GM10266 (cell line): ENCODE results near the gene CISD2.
"Not testable (repeated sequence)": the region's sequence is repeated elsewhere in the genome, so short reads cannot be mapped to it uniquely, and the experiment has no call there.

ENCODE experiments used
- DNase-seq: peaks from one replicate; pipeline ENCODE4 v3.0.0; 2012; ENCODE audit errors: extremely low spot score
- TF ChIP-seq, protein P1 (sequence below): IDR thresholded peaks from 2 replicates; pipeline ENCODE4 v1.5.1; 2012; ENCODE audit warnings: mild to moderate bottlenecking, low read depth; ENCODE audit not compliant: control insufficient read depth, insufficient read depth; ENCODE audit errors: missing control alignments

CISD2 gene, protein sequence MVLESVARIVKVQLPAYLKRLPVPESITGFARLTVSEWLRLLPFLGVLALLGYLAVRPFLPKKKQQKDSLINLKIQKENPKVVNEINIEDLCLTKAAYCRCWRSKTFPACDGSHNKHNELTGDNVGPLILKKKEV

DNA sequence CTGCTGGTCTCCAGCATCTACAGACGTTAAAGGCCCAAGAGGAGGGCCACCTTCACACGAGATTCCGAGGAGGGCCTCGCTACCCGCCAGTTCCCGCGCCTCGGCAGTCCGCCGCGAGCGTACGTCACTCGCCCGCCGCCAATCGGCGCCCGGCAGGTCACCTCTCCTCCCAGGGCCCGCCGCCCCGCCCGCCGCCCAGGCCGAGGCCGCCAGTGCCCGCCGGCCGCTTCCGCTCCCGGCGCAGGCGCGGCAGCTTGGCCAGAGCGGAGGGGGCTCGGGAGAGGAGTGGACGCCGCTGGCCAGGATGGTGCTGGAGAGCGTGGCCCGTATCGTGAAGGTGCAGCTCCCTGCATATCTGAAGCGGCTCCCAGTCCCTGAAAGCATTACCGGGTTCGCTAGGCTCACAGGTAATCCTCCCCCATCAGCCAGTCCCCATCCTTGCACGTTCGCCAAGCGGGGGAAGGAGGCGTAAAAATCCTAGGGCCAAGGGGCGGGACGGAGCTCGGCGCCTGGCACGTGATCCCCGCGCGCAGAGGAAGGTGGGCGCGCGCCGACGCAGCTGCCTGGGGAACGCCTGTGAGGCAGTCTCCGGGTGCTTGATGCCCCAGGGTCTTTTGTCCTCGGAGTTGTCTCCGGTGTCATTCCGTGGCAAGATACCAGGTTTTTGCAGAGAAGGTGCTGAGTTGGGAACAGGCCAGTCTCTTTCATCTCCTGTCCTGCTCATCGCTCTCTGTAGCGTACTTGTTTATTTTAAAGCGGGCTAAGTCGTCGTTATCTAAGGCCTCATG lies at the start of gene CISD2:
Gene CISD2, plus strand, starts transcription at position 212 of the 788 bp plus-strand sequence. Its CDS starts 93 bp downstream, at position 305.
- TF ChIP-seq, protein P1, sequence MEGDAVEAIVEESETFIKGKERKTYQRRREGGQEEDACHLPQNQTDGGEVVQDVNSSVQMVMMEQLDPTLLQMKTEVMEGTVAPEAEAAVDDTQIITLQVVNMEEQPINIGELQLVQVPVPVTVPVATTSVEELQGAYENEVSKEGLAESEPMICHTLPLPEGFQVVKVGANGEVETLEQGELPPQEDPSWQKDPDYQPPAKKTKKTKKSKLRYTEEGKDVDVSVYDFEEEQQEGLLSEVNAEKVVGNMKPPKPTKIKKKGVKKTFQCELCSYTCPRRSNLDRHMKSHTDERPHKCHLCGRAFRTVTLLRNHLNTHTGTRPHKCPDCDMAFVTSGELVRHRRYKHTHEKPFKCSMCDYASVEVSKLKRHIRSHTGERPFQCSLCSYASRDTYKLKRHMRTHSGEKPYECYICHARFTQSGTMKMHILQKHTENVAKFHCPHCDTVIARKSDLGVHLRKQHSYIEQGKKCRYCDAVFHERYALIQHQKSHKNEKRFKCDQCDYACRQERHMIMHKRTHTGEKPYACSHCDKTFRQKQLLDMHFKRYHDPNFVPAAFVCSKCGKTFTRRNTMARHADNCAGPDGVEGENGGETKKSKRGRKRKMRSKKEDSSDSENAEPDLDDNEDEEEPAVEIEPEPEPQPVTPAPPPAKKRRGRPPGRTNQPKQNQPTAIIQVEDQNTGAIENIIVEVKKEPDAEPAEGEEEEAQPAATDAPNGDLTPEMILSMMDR = no peak
- peak; percentile 90 for DNase-seq

DNA sequence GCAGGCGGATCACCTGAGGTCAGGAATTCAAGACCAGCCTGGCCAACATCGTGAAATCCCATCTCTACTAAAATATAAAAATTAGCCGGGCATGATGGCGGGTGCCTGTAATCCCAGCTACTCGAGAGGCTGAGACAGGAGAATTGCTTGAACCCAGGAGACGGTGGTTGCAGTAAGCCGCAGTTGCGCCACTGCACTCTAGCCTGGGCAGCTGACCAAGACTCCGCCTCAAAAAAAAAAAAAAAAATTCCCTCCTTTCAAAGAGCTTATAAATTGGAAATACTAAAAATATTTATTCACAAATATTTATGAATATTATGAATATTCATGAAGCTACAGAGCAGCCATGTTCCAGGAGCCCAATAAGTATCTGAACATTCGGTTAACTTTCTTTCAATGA lies 49.7 kb upstream of the CISD2 start:
- not testable (repeated sequence) for DNase-seq

DNA sequence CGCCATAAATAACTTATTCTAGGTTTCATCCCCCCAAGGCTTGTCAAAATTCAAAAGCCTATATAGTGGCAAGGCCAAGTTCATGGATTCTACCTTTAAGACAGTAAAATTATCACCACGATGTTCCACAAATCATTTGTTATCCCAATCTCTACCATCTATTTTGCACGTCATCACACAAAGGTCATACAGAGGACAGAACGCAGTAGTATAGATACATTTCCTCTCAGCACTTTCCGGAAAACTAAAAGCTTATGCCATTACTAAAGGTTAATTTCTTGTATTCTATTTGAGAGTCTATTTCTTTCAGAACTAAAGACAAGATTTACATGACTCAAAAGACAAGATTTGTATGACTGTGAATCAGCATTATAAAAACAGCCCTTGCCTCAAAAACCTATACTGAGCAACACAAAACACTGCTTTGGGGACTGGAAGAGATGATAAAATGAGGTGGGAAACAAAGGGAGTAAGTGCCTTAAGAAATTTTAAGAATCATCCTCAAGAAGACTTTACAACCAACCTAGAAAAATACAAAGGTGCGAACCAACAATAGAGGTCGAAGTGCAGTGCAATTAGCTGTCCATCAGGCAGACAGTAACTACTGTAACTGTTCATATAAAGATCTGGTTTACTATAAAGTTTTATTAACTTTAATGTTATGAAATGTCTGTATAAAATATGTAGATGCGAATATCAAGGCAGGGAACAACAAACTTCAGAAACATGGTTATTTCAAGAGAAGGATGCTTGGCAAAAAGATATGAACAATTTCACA lies 49.0 kb upstream of the CISD2 start:
- no peak for DNase-seq
- TF ChIP-seq, protein P1 = no peak

DNA sequence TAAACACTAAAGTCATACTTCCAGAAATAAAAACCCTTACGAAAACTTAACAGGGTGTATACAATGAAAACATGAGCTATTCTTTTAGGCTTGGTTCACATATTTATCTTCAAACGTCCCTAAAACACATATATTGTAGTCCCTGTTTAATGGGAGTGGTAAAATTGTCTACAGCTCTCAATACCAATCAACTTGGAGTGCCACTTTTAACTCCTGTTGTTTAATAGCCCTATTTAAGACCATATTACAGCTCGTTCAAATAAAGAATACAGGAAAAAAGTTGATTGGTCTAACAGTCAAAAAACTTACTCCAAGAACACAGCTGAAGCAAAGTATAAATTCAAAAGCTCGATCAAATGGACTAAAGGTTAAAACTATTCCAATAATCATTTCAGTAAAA lies 45.3 kb upstream of the CISD2 start:
- no peak for DNase-seq
- TF ChIP-seq, protein P1 = no peak

DNA sequence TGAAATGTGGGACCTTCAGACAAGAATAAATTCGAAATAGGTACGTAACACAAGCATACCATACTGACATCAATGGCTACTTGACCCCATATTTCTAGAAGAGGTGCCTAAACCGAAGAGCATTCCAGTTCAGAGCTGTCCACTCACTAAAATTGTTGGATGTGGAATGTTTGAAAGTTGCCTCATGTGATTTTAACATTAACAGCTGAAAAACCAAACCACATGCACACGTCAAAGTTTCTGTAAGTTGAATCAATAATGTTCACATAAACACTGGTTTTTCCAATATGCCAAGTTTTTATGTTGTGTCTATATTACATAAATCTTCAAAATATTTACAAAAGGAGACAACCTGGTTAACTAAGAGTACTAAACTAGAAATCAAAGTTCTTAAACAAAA lies 44.9 kb upstream of the CISD2 start:
- no peak for DNase-seq
- TF ChIP-seq, protein P1 = no peak

DNA sequence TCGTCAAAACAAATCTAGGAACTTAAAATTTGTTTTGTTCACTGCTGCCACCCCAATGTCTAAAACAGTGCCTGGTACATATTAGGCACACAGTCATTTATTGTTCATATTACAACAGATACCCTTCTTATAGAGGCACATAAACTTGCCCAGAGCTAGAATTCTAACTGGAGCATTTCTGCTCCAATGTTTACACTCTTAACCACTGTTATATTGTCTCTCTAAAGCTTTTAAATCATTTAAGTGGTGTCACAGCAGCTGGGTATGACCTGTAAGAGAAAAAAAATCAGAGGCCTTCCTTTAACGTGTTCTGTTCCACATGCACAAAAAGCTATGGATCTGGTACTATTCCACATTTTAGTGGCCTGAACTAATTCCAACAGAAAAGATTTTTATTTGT lies 44.4 kb upstream of the CISD2 start:
- TF ChIP-seq, protein P1 = no peak
- DNase-seq = no peak

DNA sequence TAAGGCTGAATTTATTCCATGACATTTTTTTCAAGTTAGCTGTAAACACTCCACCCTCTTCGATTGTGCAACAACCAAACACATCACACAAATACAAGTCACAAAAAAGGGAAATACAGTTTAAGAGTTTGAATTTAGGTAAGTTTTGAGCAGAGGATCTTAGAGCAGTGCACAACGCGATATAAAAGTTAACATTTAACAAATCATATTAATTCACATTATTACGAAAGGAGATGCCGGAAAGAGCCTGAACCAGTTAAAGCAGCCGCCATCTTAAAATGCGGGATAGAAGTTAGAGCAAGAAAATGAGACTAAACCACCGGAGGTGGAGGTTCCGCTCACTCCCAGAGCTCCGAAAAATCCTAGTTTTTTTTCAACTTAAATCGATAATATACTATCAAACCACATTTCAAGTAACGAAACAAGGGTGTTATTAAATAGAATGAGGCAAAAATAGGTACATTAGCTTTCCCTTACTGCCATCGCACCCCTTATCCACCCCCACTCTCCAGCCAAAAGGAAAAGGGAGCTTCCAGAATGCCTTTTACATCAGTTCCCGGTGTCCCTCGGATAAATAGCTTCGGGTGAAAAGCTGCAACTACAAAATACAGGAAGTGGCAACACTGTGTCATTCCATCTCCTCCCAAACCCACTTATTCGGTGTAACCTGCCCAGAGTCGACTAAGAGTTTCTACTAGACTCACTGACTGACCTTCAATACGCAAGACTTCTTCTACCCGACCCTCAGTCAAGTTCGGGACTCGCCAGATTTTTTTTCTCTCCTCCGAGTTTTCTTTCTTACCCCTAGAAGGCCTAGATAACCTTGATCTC lies 43.3 kb upstream of the CISD2 start:
- TF ChIP-seq, protein P1 = no peak
- no peak for DNase-seq
